ENCODE results near the gene HRH2. TPM values are rescaled to one million over a fixed set of nuclear protein-coding genes. Genes with fewer than 3 reads are reported as not detected.

The HRH2 gene
- polyA plus RNA-seq, 1 donor (not counting 4 experiments of a cell fraction or from before 2014, with no cell fraction given): not detected

GRCh38 chr5:175642998-175643397, 14.9 kb upstream of the HRH2 start:
- TF ChIP-seq, protein P1, sequence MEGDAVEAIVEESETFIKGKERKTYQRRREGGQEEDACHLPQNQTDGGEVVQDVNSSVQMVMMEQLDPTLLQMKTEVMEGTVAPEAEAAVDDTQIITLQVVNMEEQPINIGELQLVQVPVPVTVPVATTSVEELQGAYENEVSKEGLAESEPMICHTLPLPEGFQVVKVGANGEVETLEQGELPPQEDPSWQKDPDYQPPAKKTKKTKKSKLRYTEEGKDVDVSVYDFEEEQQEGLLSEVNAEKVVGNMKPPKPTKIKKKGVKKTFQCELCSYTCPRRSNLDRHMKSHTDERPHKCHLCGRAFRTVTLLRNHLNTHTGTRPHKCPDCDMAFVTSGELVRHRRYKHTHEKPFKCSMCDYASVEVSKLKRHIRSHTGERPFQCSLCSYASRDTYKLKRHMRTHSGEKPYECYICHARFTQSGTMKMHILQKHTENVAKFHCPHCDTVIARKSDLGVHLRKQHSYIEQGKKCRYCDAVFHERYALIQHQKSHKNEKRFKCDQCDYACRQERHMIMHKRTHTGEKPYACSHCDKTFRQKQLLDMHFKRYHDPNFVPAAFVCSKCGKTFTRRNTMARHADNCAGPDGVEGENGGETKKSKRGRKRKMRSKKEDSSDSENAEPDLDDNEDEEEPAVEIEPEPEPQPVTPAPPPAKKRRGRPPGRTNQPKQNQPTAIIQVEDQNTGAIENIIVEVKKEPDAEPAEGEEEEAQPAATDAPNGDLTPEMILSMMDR (optimal IDR thresholded peaks at IDR 0.05 in 1 of 3, IDR thresholded peaks at IDR 0.05 in 1 of 3, conservative IDR thresholded peaks at IDR 0.05 in 1 of 3; ENCODE audit: extremely low read depth in 1 of 3, insufficient read depth in 2 of 3, low read length in 3 of 3): no peak
- no peak for TF ChIP-seq EZH2 (IDR thresholded peaks at IDR 0.05; ENCODE audit: low read length)
- FAIRE-seq: no peak

GRCh38 chr5:175646251-175646650, 11.6 kb upstream of the HRH2 start:
- no peak for TF ChIP-seq EZH2 (IDR thresholded peaks at IDR 0.05; ENCODE audit: low read length)
- TF ChIP-seq, protein P1 (optimal IDR thresholded peaks at IDR 0.05 in 1 of 3, IDR thresholded peaks at IDR 0.05 in 1 of 3, conservative IDR thresholded peaks at IDR 0.05 in 1 of 3; ENCODE audit: extremely low read depth in 1 of 3, insufficient read depth in 2 of 3, low read length in 3 of 3): no peak
- Histone ChIP-seq H3K4me1 (ENCODE audit: control insufficient read depth, extremely low read depth, insufficient read depth, low read length) (no peaks in the 10 kb centered on the region), H2AFZ (ENCODE audit: control insufficient read depth, low read length) (no peak overlapping the region), H3K4me3 (ENCODE audit: control insufficient read depth in 2 of 3, extremely low read depth in 1 of 3, insufficient read depth in 2 of 3, low read depth in 1 of 3, low read length in 3 of 3) (no peak overlapping the region), H3K4me2 (ENCODE audit: control insufficient read depth, extremely low read depth, insufficient read depth, low read depth, low read length) (no peak overlapping the region), H3K9ac (ENCODE audit: control insufficient read depth, extremely low read depth, insufficient read depth, low read length) (no peak overlapping the region), H3K27ac (ENCODE audit: control insufficient read depth, insufficient read depth, low read length) (no peak overlapping the region), H3K27me3 (ENCODE audit: control insufficient read depth, extremely low read depth, insufficient read depth, low read length) (no peaks in the 10 kb centered on the region), H4K20me1 (ENCODE audit: control insufficient read depth, extremely low read depth, insufficient read depth, low read length) (no peaks in the 10 kb centered on the region), H3K9me1 (ENCODE audit: control insufficient read depth, extremely low read depth, insufficient read depth, low read length) (no peaks in the 10 kb centered on the region), H3K9me3 (ENCODE audit: control insufficient read depth, low read depth, low read length) (peaks cover 3% of the 10 kb centered on the region), H3K36me3 (ENCODE audit: control insufficient read depth in 2 of 2, extremely low read depth in 1 of 2, insufficient read depth in 2 of 2, low read length in 2 of 2) (no peaks in the 10 kb centered on the region), H3K79me2 (ENCODE audit: control insufficient read depth, insufficient read depth, low read length) (no peaks in the 10 kb centered on the region)
- FAIRE-seq (no peak), DNase-seq (ENCODE audit: low read depth, low spot score) (no peak)
- dilution Hi-C loops (cut with MboI; ENCODE audit: extremely low pct_ligation_motif_present, low sequenced_read_pairs): no loop called here

More at GRCh38 chr5:175642998-175643397, 14.9 kb upstream of the HRH2 start:
- H3K9me1 ChIP-seq (ENCODE audit: control insufficient read depth, extremely low read depth, insufficient read depth, low read length): no peaks in the 10 kb centered on the region
- H3K36me3 ChIP-seq (ENCODE audit: control insufficient read depth in 2 of 2, extremely low read depth in 1 of 2, insufficient read depth in 2 of 2, low read length in 2 of 2): no peaks in the 10 kb centered on the region
- no peak overlapping the region for H3K4me2 ChIP-seq (ENCODE audit: control insufficient read depth, extremely low read depth, insufficient read depth, low read depth, low read length)
- no peaks in the 10 kb centered on the region for H3K4me1 ChIP-seq (ENCODE audit: control insufficient read depth, extremely low read depth, insufficient read depth, low read length)
- no peak for DNase-seq (ENCODE audit: low read depth, low spot score)
- no peaks in the 10 kb centered on the region for H4K20me1 ChIP-seq (ENCODE audit: control insufficient read depth, extremely low read depth, insufficient read depth, low read length)
- H3K9ac ChIP-seq (ENCODE audit: control insufficient read depth, extremely low read depth, insufficient read depth, low read length): no peak overlapping the region
- no peak overlapping the region for H2AFZ ChIP-seq (ENCODE audit: control insufficient read depth, low read length)
- dilution Hi-C loops (cut with MboI; ENCODE audit: extremely low pct_ligation_motif_present, low sequenced_read_pairs): no loop called here
- H3K27ac ChIP-seq (ENCODE audit: control insufficient read depth, insufficient read depth, low read length): no peak overlapping the region
- no peaks in the 10 kb centered on the region for H3K79me2 ChIP-seq (ENCODE audit: control insufficient read depth, insufficient read depth, low read length)
- no peaks in the 10 kb centered on the region for H3K9me3 ChIP-seq (ENCODE audit: control insufficient read depth, low read depth, low read length)
- no peak overlapping the region for H3K4me3 ChIP-seq (ENCODE audit: control insufficient read depth in 2 of 3, extremely low read depth in 1 of 3, insufficient read depth in 2 of 3, low read depth in 1 of 3, low read length in 3 of 3)
- H3K27me3 ChIP-seq (ENCODE audit: control insufficient read depth, extremely low read depth, insufficient read depth, low read length): no peaks in the 10 kb centered on the region
